Activated CD4-positive, CD25-positive, alpha-beta regulatory T cell treated with anti-CD3 and anti-CD28 coated beads, Interleukin-2, amount 50 U/mL, for 16 hours (primary cell): ENCODE results near the gene PAN3.
"Not testable (repeated sequence)": the region's sequence is repeated elsewhere in the genome, so short reads cannot be mapped to it uniquely, and the experiment has no call there.

Source experiments
- DNase-seq: peaks from one replicate; pipeline ENCODE4 v3.0.0-alpha.2; 2020; ENCODE audit warnings: low read depth, low spot score

PAN3 gene

DNA sequence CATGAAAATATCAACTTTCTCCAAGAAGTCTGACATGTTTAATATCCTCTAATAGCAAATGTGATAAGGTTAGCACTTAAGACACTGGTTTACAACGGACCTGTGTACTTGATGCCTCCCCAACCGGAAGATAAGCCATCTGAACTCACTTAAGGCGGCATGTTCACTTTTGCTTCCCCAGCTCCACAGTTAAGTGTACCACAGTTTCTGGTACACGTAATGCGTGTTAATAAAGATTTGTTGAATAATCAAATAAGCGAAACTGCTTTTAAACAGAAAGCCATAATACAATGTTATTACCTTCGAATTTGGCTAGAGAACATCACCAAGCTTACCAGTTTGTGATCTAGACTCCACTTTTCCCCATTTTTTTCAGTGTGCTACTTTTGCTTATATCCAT lies 1.4 kb upstream of the PAN3 start:
- no peak for DNase-seq

GRCh38 chr13:28137596-28137995 lies 749 bp upstream of the PAN3 start:
- no peak for DNase-seq

DNA sequence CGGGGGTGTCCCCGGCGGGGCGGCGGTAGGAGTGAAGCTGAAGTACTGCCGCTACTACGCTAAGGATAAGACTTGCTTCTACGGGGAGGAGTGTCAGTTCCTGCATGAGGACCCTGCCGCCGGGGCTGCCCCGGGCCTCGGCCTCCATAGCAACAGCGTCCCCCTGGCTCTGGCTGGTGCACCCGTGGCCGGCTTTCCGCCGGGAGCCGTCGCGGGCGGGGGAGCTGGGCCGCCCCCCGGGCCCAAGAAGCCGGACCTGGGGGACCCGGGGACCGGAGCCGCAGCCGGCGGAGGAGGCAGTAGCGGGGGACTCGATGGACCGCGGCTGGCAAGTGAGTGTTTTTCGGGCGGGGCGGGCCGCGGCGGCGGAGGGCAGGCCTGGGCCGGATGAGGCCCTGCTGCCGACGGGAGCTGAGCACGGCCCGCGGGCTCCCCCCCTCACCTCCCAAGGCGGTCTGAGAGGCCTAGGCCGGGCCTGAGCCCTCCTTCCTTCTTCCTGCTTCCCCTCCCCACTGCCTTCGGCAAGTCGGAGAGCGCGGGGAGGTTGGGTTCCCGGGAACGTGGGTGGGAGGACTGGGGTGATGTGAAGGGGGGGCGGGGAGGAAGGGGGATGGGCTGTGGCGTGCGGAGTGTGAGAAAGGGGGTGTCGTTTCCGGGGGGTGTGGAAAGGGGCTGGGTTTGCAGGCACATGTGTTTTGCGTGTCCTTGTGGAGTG lies 568 bp downstream of the PAN3 start:
- peak; percentile 74 for DNase-seq

DNA sequence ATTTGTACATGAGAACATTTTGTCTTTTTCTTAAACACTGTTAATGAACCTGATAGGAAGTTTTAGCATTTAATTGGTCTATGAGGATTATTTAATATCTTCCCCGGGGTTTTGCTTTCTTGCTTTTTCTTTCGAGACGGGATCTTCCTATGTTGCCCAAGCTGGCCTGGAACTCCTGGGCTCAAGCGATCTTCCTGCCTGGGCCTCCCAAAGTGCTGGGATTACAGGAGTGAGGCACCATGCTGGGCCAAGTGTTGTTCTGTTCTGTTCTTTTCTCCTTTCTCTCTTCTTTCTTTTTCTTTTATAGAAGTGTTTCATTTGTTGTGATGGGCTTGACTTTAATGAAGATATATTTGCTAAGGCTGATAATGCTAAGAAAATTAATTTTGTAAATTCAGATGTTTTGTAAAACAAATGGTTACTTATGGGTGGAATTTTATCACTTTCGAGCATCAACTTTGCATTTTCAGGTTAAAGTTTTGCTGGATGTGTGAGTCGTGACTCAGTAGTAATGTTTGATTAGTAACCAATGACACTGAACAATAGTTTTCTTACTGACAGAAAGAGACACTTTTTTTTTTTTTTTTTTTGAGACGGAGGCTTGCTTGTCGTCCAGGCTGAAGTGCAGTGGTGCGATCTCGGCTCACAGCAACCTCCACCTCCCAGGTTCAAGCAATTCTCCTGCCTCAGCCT lies 2.2 kb downstream of the PAN3 start:
- no peak for DNase-seq

DNA sequence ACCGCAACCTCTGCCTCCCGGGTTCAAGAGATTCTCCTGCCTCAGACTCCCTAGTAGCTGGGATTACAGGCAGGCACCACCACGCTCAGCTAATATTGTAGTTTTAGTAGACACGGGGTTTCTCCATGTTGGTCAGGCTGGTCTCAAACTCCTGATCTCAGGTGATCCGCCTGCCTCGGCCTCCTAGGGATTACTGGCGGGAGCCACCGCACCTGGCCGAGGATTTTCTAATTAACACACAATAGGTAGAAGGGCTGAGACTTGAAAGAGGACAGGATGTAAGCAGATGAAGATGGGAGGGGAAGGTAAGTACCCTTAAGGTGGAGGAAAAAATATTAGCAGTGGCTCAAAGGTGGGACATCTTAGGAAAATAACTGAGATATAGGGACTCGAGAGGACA lies 3.2 kb downstream of the PAN3 start:
- not testable (repeated sequence) for DNase-seq

DNA sequence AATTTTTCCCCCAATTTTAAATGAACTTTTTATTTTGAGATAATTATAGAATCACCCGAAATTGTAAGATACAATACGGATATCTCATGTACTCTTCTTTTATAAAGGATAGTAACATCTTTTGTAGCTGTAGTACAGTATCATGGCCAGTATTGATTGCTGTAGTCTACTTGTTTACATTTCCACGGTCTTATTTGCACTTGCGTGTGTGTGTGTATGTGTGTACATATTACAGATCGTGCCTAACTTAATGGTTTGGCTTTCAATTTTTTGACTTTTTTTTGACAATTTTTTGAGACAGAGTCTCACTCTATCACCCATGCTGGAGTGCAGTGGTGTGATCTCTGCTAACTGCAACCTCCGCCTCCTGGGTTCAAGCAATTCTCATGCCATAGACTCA lies 6.7 kb downstream of the PAN3 start:
- no peak for DNase-seq

DNA sequence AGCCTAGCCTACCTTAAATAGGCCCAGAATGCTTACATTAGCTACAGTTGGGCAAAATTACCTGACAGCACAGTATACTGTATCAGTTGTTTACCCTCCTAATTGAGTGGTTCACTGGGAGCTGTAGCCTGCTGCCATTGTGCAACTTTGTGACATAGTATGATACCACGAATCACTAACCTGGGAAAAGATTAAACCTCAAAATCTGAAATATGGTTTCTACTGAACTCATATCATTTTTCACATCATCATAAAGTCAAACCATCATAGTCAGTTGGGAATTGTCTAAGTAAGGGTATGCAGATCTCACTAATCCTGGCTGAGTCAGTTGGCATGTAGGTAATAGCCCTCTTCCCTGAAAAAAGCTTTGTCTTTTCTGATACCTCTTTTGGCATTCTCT lies 9.2 kb downstream of the PAN3 start:
- no peak for DNase-seq

DNA sequence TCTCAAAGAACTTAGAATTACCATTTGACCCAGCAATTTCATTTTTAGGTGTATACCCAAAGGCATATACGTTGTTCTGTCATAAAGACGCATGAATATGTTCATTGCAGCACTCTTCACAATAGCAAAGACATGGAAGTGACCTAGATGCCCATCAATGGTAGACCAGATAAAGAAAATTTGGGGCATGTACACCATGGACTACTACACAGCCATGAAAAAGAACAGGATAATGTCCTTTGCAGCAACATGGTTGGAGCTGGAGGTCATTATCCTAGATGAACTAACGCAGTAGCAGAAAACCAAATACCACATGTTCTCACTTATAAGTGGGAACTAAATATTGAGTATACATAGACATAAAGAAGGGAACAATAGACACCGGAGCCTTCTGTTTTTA lies 20.7 kb downstream of the PAN3 start:
- DNase-seq, result no peak

- DNase-seq, result no peak
Measured at GRCh38 chr13:28161370-28161769, 23.0 kb downstream of the PAN3 start.

GRCh38 chr13:28163587-28163986 lies 25.2 kb downstream of the PAN3 start:
- DNase-seq, result no peak

- no peak for DNase-seq
Measured at GRCh38 chr13:28166257-28166656, 27.9 kb downstream of the PAN3 start.

- no peak for DNase-seq
Measured at GRCh38 chr13:28171266-28171665, 32.9 kb downstream of the PAN3 start.

DNA sequence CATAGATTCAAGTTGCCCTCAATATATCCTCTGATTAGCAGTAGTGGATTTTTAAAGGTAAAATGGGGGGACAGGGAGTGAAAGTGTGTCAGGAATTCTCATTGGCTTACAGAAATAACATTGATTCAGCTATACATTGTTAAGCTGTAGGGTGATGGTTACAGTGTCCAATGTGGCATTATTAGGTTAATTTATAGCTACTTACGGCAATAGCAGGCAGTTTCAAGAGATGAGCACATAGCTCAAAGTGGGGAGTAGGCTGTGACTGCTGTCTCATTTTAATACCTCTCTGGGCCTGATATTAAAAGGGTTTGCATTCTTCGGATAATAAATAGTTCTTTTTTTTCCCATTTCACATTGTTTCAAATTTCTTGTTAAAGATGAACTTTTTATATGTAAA lies 34.6 kb downstream of the PAN3 start:
- DNase-seq, result no peak

DNA sequence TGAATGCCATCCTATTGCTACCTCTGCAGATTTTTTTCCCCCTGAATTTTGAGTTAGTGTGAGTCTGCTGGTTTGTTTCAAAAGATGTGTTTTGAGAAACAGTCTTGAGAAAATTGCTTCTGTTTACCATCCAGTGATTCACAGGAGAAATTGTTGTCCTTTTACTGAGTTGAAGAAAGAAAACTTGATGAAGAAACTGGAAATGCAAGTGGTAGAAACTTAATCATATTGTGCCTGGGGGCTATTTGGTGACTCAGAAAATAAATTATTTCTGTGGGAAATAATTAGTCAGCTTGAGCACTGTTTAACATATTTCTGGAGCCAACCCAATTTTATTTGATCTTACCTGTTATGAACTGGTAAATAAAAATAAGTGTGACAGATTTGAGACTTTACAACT lies 35.4 kb downstream of the PAN3 start:
- no peak for DNase-seq

DNA sequence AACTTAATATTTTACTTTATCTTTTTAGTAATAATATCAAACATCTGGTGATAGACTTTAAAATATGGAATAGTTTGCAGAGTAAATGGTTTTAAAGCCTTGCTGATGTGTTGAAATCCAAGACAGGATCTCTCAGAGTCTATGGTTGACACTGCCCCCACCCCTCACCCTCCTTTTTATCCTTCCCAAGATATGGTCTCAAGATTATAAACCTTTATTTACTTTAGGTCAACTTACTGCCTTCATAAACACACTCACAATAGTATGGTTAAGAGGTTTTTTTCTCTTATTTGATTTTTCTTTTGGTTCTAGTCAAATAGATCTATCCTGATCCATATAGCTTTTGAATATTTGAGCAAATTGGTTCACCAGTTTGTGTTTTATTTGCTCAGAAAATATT lies 39.0 kb downstream of the PAN3 start:
- DNase-seq, result no peak

DNA sequence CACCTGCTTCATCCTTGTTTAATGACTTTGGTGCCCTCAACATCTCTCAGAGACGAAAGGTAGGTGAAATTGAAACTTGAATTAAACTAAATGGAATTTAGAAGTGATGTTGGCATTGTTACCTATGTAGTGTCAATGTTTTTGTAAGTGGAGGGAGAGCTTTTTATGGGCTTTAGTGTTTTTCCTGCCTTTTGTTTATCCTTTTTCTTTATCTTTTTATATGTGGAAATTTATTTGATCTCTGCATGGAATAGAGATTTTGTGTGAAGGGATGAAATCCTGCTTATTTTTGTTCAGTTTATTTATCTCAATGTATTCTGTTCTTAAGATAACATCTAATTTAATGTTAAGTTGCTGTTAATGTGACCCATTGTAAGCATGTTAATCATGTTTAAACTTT lies 39.5 kb downstream of the PAN3 start:
- no peak for DNase-seq

GRCh38 chr13:28179974-28180373 lies 41.6 kb downstream of the PAN3 start:
- DNase-seq, result no peak

GRCh38 chr13:28181413-28181812 lies 43.1 kb downstream of the PAN3 start:
- DNase-seq, result no peak

- no peak for DNase-seq
Measured at GRCh38 chr13:28185256-28185655, 46.9 kb downstream of the PAN3 start.

DNA sequence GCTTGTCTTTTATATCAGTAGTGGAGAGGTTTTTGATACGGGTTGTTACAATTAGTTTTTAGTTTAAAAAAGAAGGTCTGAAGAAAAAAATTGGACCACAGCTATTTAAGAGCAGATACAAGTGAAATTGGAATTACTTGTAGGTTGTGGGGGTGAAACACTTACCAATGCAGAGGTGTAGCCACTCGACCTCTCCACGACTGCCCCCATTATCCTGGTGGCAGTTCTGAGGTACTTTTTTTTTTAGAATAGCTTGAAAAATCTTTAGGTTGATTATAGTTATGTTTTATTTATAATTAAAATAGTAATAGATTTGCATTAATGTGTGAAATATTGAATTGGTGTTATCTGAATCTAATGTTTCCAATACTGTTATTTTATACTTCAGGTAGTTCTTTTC lies 60.7 kb downstream of the PAN3 start:
- no peak for DNase-seq

DNA sequence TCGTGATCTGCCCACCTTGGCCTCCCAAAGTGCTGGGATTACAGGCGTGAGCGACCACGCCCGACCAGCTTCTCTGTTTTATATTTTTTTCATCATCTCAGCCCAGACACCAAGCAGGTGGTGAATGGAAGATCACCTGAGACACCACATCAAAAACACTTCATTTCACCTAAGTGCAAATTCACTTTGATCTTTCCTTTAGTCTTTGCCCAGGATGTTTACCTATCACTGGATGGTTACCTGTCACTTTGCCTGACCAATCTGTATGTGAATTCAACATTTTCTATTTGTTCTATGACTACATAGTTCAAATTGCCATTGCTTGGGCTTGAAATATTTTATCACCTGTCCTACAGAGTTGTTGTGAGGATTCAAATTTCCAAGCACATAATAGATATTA lies 65.7 kb downstream of the PAN3 start:
- DNase-seq, result no peak

DNA sequence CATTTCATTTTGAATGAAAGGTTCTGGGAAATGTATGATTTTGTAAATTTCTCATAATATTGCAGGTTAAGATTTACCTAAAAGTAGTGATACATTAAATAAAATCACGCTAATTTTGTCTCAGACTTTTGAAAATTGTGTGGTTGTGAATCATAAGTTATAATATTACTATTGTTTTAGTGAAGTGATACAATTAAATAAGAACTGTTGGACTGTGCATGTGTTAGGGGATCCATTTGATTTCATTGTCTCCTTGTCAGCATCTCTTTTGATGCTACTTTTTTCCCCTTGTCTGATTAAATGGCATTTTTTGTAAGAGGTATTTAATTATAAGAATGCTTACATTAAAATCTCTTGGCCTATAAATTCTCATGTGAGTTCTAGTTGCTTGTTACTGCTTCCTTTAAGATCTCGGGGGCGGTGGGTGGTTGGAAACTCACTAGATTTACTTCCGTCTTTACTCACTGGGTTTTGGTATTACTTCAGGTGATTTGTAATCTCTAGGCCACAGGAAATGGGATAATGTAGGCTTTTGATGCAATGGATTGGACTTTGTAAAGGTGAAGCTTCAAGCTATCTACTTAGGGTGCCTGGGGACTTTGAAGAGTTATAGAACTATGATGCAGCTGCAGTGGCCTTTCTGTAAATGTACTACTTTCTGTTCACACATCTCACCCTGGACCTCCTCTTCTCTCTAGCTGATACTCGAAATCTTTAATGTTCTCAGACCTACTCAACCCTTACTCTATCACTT lies 66.5 kb downstream of the PAN3 start:
- no peak for DNase-seq

GRCh38 chr13:28218679-28219078 lies 80.3 kb downstream of the PAN3 start:
- no peak for DNase-seq
